Hematopoietic multipotent progenitor cell (in vitro differentiated cells): ENCODE data around the gene EME2. TPM values are rescaled to one million over a fixed set of nuclear protein-coding genes. Genes with fewer than 3 reads are reported as not detected.

ENCODE experiments used
- DNase-seq, 3 donors: peaks; one replicate each; pipeline ENCODE4 v3.0.0-alpha.2; 2011 to 2015; ENCODE audit warnings: low read depth in 2 of 3, low spot score in 2 of 3
- total RNA-seq: library from RNA; depleted of rRNA; stranded (reverse); fragments of >200 nt; gene quantifications from one replicate; pipeline ENCODE4 v1.2.3, GENCODE V29; 2012

EME2 gene
- total RNA-seq, 1 donor, result 17.2 TPM

GRCh38 chr16:1776991-1777374 lies 4.4 kb downstream of the EME2 start:
- no peak for DNase-seq

DNA sequence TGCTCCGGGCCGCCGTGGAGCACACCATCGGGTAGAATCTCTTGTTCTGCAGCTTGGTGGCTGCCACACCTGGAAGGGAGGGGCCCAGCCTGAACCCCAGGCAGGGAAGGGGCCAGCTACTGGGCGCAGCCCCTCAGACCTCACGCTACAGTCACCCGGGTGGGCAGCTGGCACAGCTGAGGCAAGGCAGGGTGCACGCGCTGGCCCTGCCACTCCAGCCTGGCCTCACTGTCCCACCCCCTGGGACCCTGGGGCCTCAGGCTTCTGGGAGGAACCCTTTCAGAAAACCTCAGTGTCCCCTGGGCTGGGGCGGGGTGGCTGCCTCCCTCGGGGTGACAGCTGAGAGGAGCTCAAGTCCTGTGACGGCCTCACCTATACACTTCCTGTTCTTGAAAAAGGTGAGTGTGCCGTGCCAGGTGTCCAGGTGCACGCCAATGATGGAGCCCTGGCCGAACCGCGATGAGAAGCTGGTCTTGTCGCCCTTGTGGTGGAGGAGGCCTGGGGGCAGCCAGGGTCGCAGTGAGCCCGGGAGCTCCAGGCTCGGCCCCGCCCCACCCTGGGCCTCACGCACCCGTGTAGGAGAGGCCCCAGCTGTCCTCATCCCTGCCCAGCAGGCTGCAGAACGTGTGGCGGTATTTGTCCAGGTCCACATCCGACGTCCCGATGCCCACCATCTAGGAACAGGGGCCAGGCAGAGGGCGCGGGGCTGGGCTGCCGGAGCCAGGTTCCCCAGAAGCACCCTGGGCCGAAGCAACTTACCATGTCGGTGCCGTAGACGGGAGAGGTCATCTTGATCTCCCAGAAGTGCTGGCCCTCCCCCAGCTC lies 5.0 kb downstream of the EME2 start:
- DNase-seq, result no peak

- DNase-seq, result no peak
Measured at GRCh38 chr16:1778200-1779179, 5.9 kb downstream of the EME2 start.

DNA sequence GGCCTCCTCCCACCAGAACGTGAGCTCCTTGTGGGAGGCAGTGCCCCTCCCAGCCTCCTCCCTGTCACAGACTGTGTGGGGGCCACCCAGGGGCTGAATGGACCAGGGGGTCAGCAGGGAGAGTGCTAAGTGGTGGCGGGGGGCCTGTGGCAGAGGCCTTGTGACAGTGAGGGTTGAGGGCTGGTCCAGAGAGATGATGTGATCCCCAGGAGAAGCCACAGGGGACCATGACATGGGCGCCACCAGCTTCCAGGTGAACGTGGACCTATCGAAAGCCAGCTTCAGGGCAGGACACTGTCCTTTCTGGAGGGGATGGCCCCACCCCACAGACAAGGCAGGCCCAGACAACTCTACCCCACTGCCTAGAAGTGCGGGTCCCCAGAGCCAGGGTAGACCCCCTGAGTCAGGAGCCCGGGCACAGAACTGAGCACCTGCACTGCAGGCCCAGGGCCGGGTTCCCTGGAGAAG lies 6.7 kb downstream of the EME2 start:
- DNase-seq, result no peak

- DNase-seq, result no peak
Measured at GRCh38 chr16:1779741-1780676, 7.4 kb downstream of the EME2 start.

DNA sequence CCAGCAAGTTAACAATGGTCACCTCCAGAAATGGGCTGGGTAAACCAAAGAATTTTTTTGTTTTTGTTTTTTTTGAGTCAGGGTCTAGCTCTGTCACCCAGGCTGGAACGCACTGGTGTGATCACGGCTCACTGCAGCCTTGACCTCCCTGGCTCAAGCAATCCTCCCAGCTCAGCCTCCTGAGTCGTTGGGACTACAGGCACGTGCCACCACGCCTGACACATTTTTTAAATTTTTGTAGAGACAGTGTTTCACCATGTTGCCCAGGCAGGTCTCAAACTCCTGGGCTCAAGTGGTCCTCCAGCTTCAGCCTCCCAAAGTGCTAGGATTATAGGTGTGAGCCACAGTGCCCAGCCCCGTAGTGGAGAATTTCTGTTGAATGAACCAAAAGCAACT lies 8.1 kb downstream of the EME2 start:
- no peak for DNase-seq

DNA sequence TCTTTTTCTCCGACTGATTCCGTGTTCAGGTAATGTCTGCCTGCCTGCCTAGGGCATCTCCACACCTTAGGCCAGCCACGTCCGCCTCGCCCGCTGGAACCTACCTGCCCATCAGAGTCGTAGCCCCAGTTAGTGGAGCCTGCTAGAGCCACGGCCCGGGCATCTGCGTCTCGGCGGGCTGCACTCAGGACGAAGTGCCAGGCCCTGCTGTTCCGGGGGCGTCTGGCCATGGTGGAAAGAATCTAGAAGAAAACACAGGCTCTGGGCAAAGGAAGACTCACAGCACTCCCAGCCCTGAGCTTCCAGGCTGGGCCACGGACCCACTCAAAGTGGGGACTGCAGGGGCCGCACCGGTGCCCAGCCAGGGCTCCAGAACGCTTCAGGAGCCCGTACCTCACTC lies 8.6 kb downstream of the EME2 start:
- no peak for DNase-seq

GRCh38 chr16:1781758-1782407 lies 9.3 kb downstream of the EME2 start:
- DNase-seq, result peak in 2 of 3 donors; percentile 24 to 57

DNA sequence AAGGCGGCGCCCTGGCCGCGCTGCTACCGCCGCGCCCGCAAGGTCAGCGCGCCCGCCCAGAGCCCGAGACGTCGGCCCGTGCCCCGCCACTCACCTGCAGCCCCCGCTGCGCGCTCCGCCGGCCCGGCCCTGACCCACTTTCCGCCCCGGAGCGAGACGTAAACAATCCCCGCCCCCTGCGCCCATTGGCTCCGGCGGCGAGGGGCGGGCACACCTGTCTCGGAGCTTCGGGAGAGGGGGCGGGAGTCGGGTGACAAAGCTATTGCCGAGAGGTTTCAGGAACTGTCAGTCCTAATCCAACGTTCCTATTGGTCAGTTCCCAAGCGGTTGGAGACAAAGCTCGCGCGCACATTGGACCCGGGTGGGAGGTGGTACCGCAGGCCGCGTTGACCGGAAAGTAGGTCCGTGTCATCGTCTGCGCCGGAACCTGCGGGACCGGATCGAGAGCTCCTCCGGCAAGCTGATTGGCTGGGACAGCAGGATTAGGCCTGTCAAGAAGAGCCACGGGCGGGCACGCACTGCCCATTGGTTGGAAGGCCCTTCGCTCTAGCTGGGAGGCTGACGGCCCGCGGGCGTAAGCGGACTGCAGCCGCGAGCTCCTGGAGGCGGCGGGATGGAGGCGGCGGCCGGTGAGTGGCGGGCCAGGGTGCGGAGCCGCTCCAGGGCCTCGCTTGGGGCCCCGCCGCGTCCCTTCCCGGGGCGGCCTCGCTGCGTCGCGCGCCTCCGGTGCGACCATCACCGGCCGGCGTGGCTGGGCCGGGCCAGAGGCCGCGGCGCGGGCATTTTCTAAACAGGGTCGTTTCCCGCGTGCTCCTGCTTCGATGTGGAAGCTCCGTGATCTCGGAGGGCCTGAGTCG lies 10.0 kb downstream of the EME2 start, which contains the start of the genes NUBP2 and SPSB3:
TSS of gene NUBP2 (plus strand) at position 553 of the 857 bp plus-strand sequence. CDS start at position 614, 61 bp downstream.
TSS of gene SPSB3 (minus strand) at position 164 of the 857 bp plus-strand sequence. CDS start 1,088 bp downstream, outside the sequence.
- DNase-seq, result peak; percentile 93 to 100 (median 100)

DNA sequence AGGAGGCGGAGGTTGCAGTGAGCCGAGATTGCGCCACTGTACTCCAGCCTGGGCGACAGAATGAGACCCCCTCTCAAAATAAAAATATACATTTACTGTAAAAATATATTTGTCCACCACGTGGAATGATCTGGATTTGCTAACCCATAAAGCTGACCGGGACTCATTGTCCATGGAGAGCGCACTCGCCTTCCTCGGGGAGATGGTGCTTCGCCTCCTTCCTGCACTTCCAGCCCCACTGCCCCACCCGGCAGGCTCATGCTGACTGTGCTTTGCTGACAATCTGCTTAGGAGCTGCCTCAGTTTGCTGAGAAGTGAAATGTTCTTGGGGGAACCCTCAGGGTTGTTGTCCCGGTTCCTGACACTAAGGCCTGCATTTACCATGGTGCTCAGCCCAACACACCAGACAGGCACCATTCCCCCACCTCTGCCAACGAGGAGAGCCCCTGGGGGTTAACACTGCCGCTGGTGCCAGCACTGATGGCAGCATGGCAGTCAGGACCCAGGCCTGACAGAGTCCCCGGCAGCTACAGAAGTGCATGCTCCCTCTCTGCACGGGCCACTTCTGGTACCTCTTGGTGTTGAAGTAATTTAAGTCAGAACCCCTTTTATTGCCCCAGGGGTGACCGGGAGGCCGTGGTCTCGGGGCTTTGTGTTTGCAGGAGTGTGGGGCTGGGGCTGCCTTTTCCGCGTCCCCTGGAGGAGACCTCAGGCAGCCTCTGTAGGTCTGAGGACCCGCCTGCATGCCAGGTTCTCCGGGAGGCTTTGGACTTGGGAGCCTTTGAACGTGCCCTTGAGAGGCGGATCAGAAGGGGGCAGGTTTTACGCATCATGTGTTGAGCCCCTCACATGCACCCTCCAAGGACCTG lies 12.6 kb downstream of the EME2 start:
- no peak for DNase-seq

DNA sequence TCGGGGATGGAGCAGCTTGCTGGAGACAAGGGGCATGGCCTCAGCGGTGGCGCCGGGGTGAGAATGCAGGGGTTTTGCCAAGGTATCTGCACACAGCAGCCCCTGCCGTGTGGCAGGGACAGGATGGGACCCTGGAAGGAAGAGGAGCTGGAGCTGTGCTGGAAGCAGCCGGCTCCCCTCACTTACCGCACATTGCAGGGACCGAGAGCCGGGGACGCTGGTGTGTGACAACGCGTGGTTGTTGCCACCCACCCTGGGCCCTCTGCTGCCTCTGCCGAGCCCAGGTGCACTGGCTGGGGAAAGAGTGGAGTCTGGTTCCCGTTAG lies 13.2 kb downstream of the EME2 start:
- no peak for DNase-seq

GRCh38 chr16:1786242-1787055 lies 13.8 kb downstream of the EME2 start:
- no peak for DNase-seq

GRCh38 chr16:1787056-1787321 lies 14.4 kb downstream of the EME2 start:
- DNase-seq, result no peak

DNA sequence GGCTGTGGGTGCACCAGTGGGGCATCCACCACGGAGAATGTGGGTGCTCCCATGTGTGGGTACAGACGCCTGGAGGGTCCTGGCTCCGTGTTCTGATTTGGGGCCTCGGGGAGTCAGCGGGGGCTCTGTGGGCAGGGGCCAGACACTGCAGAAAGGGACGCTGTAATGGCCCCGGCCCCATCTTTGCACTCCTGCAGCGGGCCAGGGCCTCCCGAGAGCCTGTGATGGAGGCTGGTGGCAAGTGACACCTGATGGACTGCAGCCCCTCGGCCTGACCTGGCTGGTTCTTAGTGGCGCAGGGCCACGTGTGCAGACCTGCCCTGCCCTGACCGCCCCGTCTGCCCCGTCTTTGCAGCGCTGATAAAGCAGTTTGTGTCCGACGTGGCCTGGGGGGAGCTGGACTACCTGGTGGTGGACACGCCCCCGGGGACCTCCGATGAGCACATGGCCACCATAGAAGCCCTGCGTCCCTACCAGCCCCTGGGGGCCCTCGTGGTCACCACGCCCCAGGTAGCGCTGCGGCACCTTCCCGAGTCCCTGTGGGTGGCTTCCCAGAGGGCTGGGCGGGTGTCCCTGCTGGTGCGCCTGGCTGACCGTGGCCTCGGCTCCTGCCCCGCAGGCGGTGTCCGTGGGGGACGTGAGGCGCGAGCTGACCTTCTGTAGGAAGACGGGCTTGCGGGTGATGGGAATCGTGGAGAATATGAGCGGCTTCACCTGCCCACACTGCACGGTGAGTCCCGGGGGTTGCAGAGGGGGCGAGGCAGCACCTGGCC lies 14.9 kb downstream of the EME2 start:
- DNase-seq, result no peak

- no peak for DNase-seq
Measured at GRCh38 chr16:1788095-1788707, 15.6 kb downstream of the EME2 start.

- DNase-seq, result no peak
Measured at GRCh38 chr16:1788708-1789100, 16.1 kb downstream of the EME2 start.
